ENCODE measurements around the gene CHST14.

- TF ChIP-seq, protein P1, sequence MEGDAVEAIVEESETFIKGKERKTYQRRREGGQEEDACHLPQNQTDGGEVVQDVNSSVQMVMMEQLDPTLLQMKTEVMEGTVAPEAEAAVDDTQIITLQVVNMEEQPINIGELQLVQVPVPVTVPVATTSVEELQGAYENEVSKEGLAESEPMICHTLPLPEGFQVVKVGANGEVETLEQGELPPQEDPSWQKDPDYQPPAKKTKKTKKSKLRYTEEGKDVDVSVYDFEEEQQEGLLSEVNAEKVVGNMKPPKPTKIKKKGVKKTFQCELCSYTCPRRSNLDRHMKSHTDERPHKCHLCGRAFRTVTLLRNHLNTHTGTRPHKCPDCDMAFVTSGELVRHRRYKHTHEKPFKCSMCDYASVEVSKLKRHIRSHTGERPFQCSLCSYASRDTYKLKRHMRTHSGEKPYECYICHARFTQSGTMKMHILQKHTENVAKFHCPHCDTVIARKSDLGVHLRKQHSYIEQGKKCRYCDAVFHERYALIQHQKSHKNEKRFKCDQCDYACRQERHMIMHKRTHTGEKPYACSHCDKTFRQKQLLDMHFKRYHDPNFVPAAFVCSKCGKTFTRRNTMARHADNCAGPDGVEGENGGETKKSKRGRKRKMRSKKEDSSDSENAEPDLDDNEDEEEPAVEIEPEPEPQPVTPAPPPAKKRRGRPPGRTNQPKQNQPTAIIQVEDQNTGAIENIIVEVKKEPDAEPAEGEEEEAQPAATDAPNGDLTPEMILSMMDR (IDR thresholded peaks at IDR 0.05; ENCODE audit: control extremely low read depth in 1 of 3, insufficient read depth in 1 of 3, low read depth in 1 of 3, low read length in 3 of 3) = no peak
- TF ChIP-seq TCF12 (IDR thresholded peaks at IDR 0.05; ENCODE audit: low read depth, low read length) (no peak), EZH2 (IDR thresholded peaks at IDR 0.05; ENCODE audit: low read depth, low read length, severe bottlenecking) (no peak), POLR2A (IDR thresholded peaks at IDR 0.05; ENCODE audit: control extremely low read depth in 1 of 2, low read depth in 2 of 2, low read length in 2 of 2) (no peak), POU5F1 (IDR thresholded peaks at IDR 0.05; ENCODE audit: low read depth, low read length) (no peak), POLR2AphosphoS5 (IDR thresholded peaks at IDR 0.05; ENCODE audit: low read depth, low read length) (no peak)
- TF ChIP-seq, protein P2, sequence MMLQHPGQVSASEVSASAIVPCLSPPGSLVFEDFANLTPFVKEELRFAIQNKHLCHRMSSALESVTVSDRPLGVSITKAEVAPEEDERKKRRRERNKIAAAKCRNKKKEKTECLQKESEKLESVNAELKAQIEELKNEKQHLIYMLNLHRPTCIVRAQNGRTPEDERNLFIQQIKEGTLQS (IDR thresholded peaks at IDR 0.05; ENCODE audit: insufficient read depth, low read depth, low read length) = no peak
Measured at GRCh38 chr15:40474581-40474980, 3.8 kb downstream of the CHST14 start.
